Activated naive CD4-positive, alpha-beta T cell treated with anti-CD3 and anti-CD28 coated beads for 36 hours (primary cell): ENCODE data around the gene CNIH3. TPM values are rescaled to one million over a fixed set of nuclear protein-coding genes. Genes with fewer than 3 reads are reported as not detected.

Experiments used
- CTCF ChIA-PET: fragments of 350-600 bp; sonication (Branson Sonifier 250); formaldehyde crosslinking; loops from one replicate; lab custom pipeline; 2021; ENCODE audit warnings: antibody characterized with exemption; lab: Charles Lee
- DNase-seq: peaks from one replicate; pipeline ENCODE4 v3.0.0-alpha.2; 2020
- H3K27ac Mint-ChIP-seq: one replicate; pipeline ENCODE4 v1.8.0; 2021; ENCODE audit warnings: mild to moderate bottlenecking, mixed read lengths
- H3K27me3 Mint-ChIP-seq: one replicate; pipeline ENCODE4 v1.8.0; 2021; ENCODE audit warnings: low read depth, mixed read lengths
- H3K36me3 Mint-ChIP-seq: one replicate; pipeline ENCODE4 v1.8.0; 2021; ENCODE audit warnings: low read depth, mixed read lengths
- H3K4me1 Mint-ChIP-seq: one replicate; pipeline ENCODE4 v1.8.0; 2021; ENCODE audit warnings: low read depth, mixed read lengths
- H3K4me3 Mint-ChIP-seq: one replicate; pipeline ENCODE4 v1.8.0; 2021; ENCODE audit warnings: mild to moderate bottlenecking, moderate library complexity, mixed read lengths
- H3K9me3 Mint-ChIP-seq: one replicate; pipeline ENCODE4 v1.8.0; 2021; ENCODE audit warnings: mixed read lengths
- intact Hi-C: fragments of 100-400 bp; cut with micrococcal nuclease; formaldehyde crosslinking; loops from one replicate; pipeline ENCODE4 v1.15.1; 2023
- total RNA-seq, 2 experiments: library from RNA; stranded (reverse); gene quantifications; one replicate each; pipeline ENCODE4 v1.2.3, GENCODE V29; 2021

Gene CNIH3
- total RNA-seq, 2 experiments from 2014 or later: 0.59 to 2.5 TPM

- Mint-ChIP-seq H3K9me3 (no peaks in the 10 kb centered on the region), H3K36me3 (no peaks in the 10 kb centered on the region), H3K27me3 (no peaks in the 10 kb centered on the region), H3K27ac (no peak overlapping the region), H3K4me3 (no peak overlapping the region), H3K4me1 (no peaks in the 10 kb centered on the region)
- intact Hi-C loops: no loop called here
- CTCF ChIA-PET: no interaction called here
- no peak for DNase-seq
Observed at GRCh38 chr1:224635356-224635755, 19.2 kb downstream of the CNIH3 start.

DNA sequence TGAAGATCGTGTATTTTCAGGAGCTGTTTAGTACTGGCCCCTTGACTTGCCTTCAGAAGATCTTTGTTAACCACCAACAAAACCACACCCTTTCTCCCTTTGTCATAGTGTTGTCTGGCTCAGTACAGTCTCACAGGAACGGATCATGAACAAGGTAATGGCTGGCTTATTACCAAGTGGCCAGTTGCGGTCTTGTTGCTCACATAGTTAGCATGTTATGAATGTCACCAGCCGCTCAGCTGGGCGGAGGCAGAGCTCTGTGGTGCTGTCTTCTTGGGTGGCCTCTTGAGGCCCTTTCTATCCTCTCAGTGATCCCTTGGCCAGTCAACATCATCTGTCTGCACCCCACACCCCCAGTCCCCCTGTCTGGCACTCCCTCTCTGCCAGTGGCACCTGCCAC lies 21.4 kb downstream of the CNIH3 start:
- intact Hi-C loops: no loop called here
- CTCF ChIA-PET: no interaction called here
- H3K27ac Mint-ChIP-seq: no peak overlapping the region
- no peak for DNase-seq
- no peaks in the 10 kb centered on the region for H3K9me3 Mint-ChIP-seq
- no peak overlapping the region for H3K4me3 Mint-ChIP-seq
- no peaks in the 10 kb centered on the region for H3K4me1 Mint-ChIP-seq
- no peaks in the 10 kb centered on the region for H3K36me3 Mint-ChIP-seq
- H3K27me3 Mint-ChIP-seq: no peaks in the 10 kb centered on the region

GRCh38 chr1:224637936-224638335 lies 21.8 kb downstream of the CNIH3 start:
- Mint-ChIP-seq H3K4me1 (no peaks in the 10 kb centered on the region), H3K27ac (no peak overlapping the region), H3K4me3 (no peak overlapping the region), H3K36me3 (no peaks in the 10 kb centered on the region), H3K9me3 (no peaks in the 10 kb centered on the region), H3K27me3 (no peaks in the 10 kb centered on the region)
- DNase-seq: no peak
- intact Hi-C loops: no loop called here
- CTCF ChIA-PET: no interaction called here

- intact Hi-C loops: no loop called here
- CTCF ChIA-PET: no interaction called here
- Mint-ChIP-seq H3K9me3 (no peaks in the 10 kb centered on the region), H3K36me3 (no peaks in the 10 kb centered on the region), H3K27ac (no peak overlapping the region), H3K4me3 (no peak overlapping the region), H3K4me1 (no peaks in the 10 kb centered on the region), H3K27me3 (no peaks in the 10 kb centered on the region)
- no peak for DNase-seq
Observed at GRCh38 chr1:224639426-224639975, 23.4 kb downstream of the CNIH3 start.

DNA sequence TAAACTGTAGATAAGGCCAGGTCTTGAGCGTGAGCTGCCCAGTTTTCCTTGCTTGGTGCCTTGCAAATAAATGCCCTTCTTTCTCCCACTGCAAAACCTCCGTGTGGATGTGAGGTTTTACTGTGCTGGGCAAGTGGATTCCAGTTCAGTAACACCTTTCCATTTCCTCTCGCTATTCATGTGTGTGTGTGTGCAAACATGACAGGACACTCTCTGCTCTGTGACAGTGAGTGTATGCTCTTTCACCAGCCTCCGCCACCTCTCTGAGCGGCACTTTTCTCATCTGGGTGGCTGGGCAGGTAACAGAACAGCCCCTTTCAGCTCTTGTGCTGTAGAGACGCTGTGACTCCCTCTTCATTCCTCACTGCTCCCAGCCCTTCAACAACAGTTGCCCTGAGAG lies 23.9 kb downstream of the CNIH3 start:
- no peak overlapping the region for H3K4me3 Mint-ChIP-seq
- H3K4me1 Mint-ChIP-seq: no peaks in the 10 kb centered on the region
- intact Hi-C loops: no loop called here
- no peak overlapping the region for H3K27ac Mint-ChIP-seq
- no peaks in the 10 kb centered on the region for H3K9me3 Mint-ChIP-seq
- CTCF ChIA-PET: interaction anchor here (1.6 kb wide), 1 partner anchor 127 kb away, joined by 5 read pairs; no protein-coding TSS in a partner anchor
- no peaks in the 10 kb centered on the region for H3K36me3 Mint-ChIP-seq
- H3K27me3 Mint-ChIP-seq: no peaks in the 10 kb centered on the region
- DNase-seq: no peak

DNA sequence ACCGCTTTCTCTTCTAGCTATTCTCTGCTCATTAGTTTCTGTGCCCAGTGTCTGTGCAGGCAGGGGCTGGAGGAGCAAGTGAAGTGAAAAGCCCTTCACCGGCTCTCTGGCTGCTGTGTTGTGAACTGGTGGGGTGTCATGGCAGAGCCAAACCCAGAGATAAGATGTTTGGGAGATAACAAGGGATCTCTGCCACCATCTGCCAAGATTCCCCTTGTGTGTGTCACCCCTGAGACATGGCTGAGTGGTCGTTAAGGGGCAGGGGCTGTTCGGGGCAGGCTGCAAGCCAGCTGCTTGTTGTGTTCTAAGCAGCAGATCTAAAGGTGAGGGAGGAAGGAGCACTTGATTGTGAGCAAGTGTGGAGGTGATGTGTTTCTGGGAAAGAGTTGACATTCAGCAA lies 24.5 kb downstream of the CNIH3 start:
- H3K27me3 Mint-ChIP-seq: no peaks in the 10 kb centered on the region
- CTCF ChIA-PET: interaction anchor here (1.6 kb wide), 1 partner anchor 128 kb away, joined by 5 read pairs; no protein-coding TSS in a partner anchor
- DNase-seq: no peak
- no peak overlapping the region for H3K27ac Mint-ChIP-seq
- no peaks in the 10 kb centered on the region for H3K4me1 Mint-ChIP-seq
- no peak overlapping the region for H3K4me3 Mint-ChIP-seq
- intact Hi-C loops: no loop called here
- H3K9me3 Mint-ChIP-seq: no peaks in the 10 kb centered on the region
- no peaks in the 10 kb centered on the region for H3K36me3 Mint-ChIP-seq

DNA sequence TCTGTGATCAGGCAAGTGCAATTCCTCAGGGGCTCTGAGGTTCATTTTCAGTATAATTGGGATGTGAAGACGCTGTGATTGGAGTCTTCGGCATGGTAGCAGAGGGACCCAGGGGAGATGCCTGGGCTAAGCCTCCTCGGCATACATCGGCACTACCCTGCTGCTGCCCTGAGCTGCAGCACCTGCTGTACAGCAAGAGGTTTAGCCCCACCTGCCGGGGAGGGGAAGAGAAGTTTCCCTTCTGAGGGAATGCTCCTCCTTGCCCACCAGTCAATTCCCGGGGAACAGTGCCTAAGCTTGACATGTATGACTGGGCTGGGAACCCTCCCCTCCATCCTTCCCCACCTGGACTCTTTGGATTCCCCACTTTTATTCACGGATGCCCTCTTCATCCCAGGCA lies 24.9 kb downstream of the CNIH3 start:
- Mint-ChIP-seq H3K27ac (no peak overlapping the region), H3K4me1 (no peaks in the 10 kb centered on the region), H3K4me3 (no peak overlapping the region), H3K36me3 (no peaks in the 10 kb centered on the region), H3K27me3 (no peaks in the 10 kb centered on the region), H3K9me3 (no peaks in the 10 kb centered on the region)
- CTCF ChIA-PET: interaction anchor here (1.4 to 1.6 kb wide), 2 partner anchors 16 to 128 kb away, joined by 3 to 5 read pairs; no protein-coding TSS in a partner anchor
- DNase-seq: peak; percentile 26
- intact Hi-C loops: no loop called here

DNA sequence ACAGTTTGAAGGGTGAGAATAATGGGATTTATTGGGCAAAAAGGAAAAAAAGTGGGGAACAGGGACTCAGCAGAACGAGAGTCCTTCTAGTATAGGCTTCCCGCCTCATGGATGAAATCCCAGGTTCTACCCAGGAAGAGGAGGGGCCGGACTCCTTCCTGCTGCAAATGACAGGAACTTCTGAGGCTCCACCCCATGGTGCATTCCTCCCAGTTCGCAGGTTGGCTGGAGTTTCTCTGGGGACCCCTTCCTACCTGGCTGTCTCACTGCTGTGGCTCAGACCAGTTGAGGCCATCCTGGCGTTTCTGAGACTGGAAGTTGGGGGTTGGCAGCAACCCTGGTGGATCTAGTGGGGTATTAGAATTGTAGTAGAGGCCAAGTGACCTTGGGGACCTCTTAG lies 27.5 kb downstream of the CNIH3 start:
- Mint-ChIP-seq H3K36me3 (no peaks in the 10 kb centered on the region), H3K27ac (no peak overlapping the region), H3K27me3 (no peaks in the 10 kb centered on the region), H3K9me3 (no peaks in the 10 kb centered on the region), H3K4me1 (no peaks in the 10 kb centered on the region), H3K4me3 (no peak overlapping the region)
- CTCF ChIA-PET: interaction anchor here (0.8 to 2.2 kb wide), 13 partner anchors 10 to 279 kb away, joined by 3 to 18 read pairs (median 5); no protein-coding TSS in a partner anchor
- intact Hi-C loops: loop anchor here (1.0 kb wide), 3 partner anchors 130 to 279 kb away; no protein-coding TSS in a partner anchor
- no peak for DNase-seq

DNA sequence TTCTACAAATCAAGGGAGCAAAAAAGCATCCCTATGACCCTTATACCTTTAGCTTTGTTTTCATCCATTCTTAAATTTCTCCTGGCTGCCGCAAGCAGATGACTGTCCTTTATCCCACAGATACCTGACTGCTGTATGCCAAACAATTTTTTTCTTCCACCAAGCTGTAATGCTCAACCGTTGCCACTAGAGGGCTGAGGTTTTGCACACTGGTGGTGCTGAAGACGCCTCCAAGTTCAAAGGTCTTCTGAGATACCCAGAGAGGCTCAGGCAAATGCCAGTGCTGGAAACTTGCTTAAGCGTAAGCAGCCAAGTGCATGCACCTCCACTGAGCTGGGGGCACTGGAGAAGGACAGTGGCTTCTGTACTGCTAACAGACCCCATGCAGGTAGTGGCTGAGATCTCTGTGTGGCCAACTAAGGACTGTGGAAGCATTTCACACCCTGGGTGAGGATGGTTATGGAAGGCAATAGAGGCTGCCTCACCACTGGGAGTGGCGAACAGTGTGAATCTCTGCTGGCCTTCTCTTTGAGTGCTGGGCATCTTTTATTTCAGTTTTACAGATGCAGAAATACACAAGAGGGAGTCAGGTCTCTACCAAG lies 28.5 kb downstream of the CNIH3 start:
- Mint-ChIP-seq H3K27me3 (no peaks in the 10 kb centered on the region), H3K9me3 (no peaks in the 10 kb centered on the region), H3K27ac (no peak overlapping the region), H3K36me3 (no peaks in the 10 kb centered on the region), H3K4me1 (no peaks in the 10 kb centered on the region), H3K4me3 (no peak overlapping the region)
- CTCF ChIA-PET: interaction anchor here (0.6 to 2.2 kb wide), 23 partner anchors 11 to 980 kb away, joined by 3 to 18 read pairs (median 4); no protein-coding TSS in a partner anchor
- intact Hi-C loops: loop anchor here (1.0 kb wide), 3 partner anchors 131 to 278 kb away; no protein-coding TSS in a partner anchor
- peak; percentile 72 for DNase-seq

GRCh38 chr1:224647449-224647848 lies 31.3 kb downstream of the CNIH3 start:
- Mint-ChIP-seq H3K4me1 (no peaks in the 10 kb centered on the region), H3K36me3 (no peaks in the 10 kb centered on the region), H3K27me3 (no peaks in the 10 kb centered on the region), H3K9me3 (no peaks in the 10 kb centered on the region), H3K4me3 (no peak overlapping the region), H3K27ac (no peak overlapping the region)
- CTCF ChIA-PET: no interaction called here
- intact Hi-C loops: no loop called here
- DNase-seq: no peak

- no peaks in the 10 kb centered on the region for H3K27me3 Mint-ChIP-seq
Observed at GRCh38 chr1:224650290-224650689, 34.2 kb downstream of the CNIH3 start.

DNA sequence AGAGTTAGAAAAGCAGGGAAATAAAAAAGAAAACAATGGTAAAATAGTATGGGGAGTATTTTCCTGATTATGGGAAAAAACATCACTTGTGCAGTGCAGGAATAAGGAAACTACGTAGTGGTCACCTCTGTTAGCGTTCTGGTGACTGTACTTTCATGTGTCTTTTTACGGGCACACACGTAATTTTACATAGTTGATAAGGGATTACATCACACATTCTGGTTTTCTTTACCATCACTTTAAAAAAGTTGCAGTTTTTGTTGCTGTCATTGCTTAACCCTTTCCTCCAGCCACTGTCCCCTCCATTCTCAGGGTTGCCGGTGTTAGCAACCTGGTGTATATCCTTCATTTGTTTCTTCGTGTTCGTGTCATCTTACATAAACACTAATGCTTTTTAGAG lies 35.1 kb downstream of the CNIH3 start:
- Mint-ChIP-seq H3K27me3 (no peaks in the 10 kb centered on the region), H3K4me3 (no peak overlapping the region), H3K27ac (no peak overlapping the region), H3K4me1 (no peaks in the 10 kb centered on the region), H3K36me3 (no peaks in the 10 kb centered on the region), H3K9me3 (no peaks in the 10 kb centered on the region)
- CTCF ChIA-PET: no interaction called here
- DNase-seq: no peak
- intact Hi-C loops: no loop called here

More at GRCh38 chr1:224650290-224650689, 34.2 kb downstream of the CNIH3 start:
- intact Hi-C loops: no loop called here
- H3K4me1 Mint-ChIP-seq: no peaks in the 10 kb centered on the region
- H3K36me3 Mint-ChIP-seq: no peaks in the 10 kb centered on the region
- no peaks in the 10 kb centered on the region for H3K9me3 Mint-ChIP-seq
- H3K4me3 Mint-ChIP-seq: no peak overlapping the region
- CTCF ChIA-PET: interaction anchor here (0.9 kb wide), 1 partner anchor 272 kb away, joined by 4 read pairs; no protein-coding TSS in a partner anchor
- no peak overlapping the region for H3K27ac Mint-ChIP-seq
- DNase-seq: no peak

DNA sequence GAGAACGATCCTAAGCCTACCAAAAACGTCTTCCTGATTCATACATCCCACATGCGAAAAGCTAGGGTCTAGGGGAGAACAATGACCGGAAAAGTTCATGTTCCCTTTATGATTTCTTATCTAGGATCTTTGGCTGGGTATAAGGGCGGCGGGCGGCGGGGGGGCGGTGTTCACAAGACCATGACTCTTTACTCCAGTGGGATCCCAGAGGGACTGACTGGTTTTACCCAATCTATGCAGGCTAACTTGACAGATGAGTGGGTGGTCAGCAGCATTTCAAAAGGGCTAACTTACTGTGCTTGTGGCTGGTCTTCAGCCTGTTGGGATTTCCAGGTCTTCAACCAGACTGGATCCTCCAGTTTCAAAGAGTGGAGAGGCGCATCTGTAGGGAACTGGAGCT lies 40.3 kb downstream of the CNIH3 start:
- CTCF ChIA-PET: no interaction called here

More for the DNA sequence above, 40.3 kb downstream of the CNIH3 start:
- H3K4me1 Mint-ChIP-seq: no peaks in the 10 kb centered on the region
- H3K27me3 Mint-ChIP-seq: no peaks in the 10 kb centered on the region
- intact Hi-C loops: no loop called here
- no peaks in the 10 kb centered on the region for H3K36me3 Mint-ChIP-seq
- H3K9me3 Mint-ChIP-seq: no peaks in the 10 kb centered on the region
- no peak for DNase-seq
- H3K27ac Mint-ChIP-seq: no peak overlapping the region
- H3K4me3 Mint-ChIP-seq: no peak overlapping the region
